GM19035 (cell line): ENCODE results near the gene RASGEF1B.

Experiments used
- ATAC-seq: cut with Tn5 transposase; IDR thresholded peaks from one replicate; pipeline ENCODE4 v1.9.1; 2021; ENCODE audit not compliant: unreplicated experiment

RASGEF1B gene

GRCh38 chr4:81399306-81400086 lies 72.2 kb downstream of the RASGEF1B start:
- ATAC-seq, result no peak

GRCh38 chr4:81398379-81398778 lies 73.3 kb downstream of the RASGEF1B start:
- no peak for ATAC-seq

GRCh38 chr4:81397635-81398034 lies 74.1 kb downstream of the RASGEF1B start:
- no peak for ATAC-seq

- no peak for ATAC-seq
These were observed 76.5 kb downstream of the RASGEF1B start for GRCh38 chr4:81395239-81395638.

- no peak for ATAC-seq
These were observed 79.5 kb downstream of the RASGEF1B start for GRCh38 chr4:81392164-81392563.

- ATAC-seq, result no peak
These were observed 82.0 kb downstream of the RASGEF1B start for GRCh38 chr4:81389720-81390119.

- no peak for ATAC-seq
These were observed 91.3 kb downstream of the RASGEF1B start for GRCh38 chr4:81380437-81380836.

- ATAC-seq, result no peak
These were observed 93.3 kb downstream of the RASGEF1B start for GRCh38 chr4:81378386-81378785.

GRCh38 chr4:81377191-81377590 lies 94.5 kb downstream of the RASGEF1B start:
- no peak for ATAC-seq

- ATAC-seq, result no peak
These were observed 95.0 kb downstream of the RASGEF1B start for GRCh38 chr4:81376720-81377119.
